CD4-positive, alpha-beta T cell treated with Interleukin-6 for 4 hours (primary cell): ENCODE results near the gene AGXT2.
"Not testable (repeated sequence)": the region's sequence is repeated elsewhere in the genome, so short reads cannot be mapped to it uniquely, and the experiment has no call there.

Source experiments
- DNase-seq: peaks from one replicate; pipeline ENCODE4 v3.0.0-alpha.2; 2020; ENCODE audit warnings: mixed read lengths

Gene AGXT2

DNA sequence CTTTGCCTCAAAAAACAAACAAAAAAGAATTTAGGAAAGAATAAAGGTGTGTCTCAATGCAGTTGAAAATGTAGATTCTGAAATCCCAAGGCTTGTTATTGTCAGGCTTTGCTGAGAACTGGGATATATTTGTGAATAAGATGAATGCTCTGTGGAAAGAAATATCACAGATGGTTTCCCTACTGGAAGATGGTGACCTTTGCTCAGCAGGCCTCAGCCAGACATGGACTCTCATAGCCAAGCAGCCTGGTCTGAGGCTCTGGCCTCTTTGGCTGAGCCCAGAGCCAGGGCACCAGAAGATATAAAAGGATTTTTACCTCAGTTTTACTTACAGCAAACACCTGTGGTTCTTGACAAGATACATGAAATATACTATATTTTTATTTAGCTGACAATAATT is 37.1 kb downstream of the AGXT2 start:
- DNase-seq: no peak

DNA sequence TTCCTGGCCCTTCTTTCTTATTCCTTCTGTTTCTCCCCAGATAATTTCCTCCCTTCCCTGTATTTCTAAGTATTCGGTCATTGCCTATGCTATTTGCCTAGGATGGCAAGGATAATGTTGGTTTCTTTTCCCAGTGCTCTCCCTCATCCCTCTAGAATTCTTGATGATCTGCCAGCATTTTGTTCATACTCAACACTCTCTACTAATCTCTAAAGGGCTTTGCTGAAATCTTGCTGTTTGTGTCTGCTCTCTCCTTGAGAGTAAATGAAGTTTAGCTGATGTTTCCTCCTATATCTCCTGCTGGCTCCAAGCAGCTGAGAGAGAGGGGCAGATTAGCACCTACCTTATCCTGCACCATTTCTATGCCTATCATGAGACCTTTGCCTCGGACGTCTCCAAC is 38.1 kb downstream of the AGXT2 start:
- DNase-seq: no peak

DNA sequence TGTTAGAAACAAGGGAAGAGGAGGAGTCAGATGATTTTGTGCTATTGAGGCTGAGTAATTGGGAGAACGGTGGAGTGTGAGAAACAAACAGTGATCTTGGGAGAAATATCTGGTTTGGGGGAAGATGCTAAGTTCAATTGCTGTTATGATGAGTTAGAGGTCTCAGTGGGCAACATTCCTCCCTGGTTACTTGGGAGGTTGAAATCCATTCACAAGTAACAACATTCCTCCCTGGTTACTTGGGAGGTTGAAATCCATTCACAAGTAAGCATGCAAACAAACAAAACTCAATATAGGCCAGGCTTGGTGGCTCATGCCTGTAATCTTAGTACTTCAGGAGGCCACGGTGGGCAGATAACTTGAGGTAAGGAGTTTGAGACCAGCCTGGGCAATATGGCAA is 38.7 kb downstream of the AGXT2 start:
- DNase-seq: no peak

DNA sequence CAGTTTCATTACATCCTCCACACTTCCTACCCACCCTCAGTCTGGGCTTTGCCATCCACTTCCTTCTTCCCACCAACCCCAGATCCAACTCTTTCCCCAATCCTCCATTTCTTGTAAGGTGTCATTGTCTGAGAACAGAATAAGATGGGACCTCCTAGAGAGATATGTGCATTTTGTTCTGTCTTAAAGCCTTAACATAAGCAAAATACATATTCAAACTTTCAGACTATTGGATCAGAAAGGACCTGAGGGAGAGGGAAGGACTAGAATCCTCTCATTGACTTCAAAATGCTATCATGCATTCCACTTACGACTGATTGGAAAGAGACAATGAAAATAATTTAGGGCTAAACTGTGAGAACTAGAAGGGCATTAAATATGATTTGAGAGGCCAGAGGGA is 43.0 kb downstream of the AGXT2 start:
- DNase-seq: no peak

DNA sequence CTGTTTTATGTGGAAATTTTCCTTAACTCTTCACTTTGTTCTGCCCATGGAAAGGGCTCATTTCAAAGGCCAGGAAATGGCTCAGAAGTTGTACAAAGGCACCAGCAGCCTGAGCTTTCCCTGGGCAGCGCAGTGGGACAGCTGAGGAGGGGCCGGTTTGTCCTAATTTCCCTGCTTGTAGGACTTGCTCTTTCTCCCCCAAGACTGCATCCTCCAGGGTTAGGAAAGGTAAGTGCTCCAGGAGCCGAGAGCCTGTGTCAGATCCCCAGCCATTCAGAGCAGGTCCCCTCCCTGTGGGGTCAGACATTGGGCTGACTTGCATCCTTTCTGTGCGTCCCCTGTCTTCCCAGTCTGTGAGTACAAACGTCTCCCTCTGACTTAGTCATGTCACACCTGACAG is 43.5 kb downstream of the AGXT2 start:
- no peak for DNase-seq

DNA sequence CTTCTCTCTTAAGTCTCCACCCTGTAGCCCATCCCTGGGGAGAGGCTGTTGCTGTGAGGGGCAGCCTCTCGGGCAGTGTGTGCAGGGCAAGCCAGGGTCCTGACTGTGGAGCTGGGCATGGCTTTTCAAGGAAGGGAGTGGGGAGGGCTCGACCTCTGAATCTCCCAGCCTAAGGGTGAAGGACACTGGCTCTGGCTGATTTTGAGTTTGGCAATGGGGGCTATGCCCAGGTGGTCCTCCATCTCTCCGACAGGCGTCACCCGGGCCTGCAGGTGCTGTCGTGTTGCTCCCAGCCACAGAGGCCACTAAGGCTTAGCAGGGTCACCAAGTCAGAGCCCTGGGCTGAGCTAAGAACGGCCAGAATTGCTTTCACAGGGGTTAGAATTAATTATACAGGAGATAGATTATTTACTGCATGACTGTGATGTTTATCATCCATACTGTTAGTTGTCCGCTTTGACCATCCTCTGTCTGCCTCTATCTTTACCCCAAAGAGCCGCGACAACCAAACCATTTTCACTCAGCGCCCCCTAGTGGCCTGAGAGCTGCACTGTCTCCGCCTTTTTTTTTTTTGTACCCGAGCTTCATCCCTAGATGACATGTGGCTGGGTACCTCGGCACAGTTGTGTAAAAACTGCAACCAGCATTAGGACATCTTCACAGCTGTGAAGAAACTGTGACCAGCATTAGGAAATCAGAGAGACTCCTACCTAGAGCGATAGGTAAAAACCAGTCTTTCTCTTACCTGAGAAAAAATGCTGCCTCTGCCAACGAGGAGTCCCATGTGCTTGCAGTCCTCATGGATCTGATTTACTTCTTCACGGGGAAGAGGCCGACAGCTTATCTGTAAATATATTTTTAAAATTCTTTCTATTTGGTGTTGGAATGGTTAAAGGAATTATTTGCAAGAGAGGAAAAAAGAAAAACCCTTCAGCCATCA is 44.5 kb downstream of the AGXT2 start:
- peak; percentile 57 for DNase-seq

DNA sequence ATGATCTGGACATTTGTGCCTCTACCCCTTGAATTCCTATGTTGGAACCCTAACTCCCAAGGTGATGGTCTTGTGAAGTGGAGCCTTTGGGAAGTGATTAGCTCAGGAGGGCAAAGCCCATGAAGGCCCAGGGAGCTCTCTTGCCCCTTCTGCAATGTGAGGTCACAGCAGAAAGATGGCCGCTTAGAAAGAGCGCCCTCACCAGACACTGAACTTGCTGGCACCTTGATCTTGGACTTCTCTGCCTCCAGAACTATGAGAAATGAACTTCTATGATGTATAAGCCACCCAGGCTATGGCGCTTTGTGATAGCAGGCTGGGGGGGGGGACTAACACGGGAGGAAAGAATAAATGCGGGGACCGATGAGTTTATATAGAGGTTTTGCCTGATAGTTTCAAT is 45.3 kb downstream of the AGXT2 start:
- DNase-seq: no peak

DNA sequence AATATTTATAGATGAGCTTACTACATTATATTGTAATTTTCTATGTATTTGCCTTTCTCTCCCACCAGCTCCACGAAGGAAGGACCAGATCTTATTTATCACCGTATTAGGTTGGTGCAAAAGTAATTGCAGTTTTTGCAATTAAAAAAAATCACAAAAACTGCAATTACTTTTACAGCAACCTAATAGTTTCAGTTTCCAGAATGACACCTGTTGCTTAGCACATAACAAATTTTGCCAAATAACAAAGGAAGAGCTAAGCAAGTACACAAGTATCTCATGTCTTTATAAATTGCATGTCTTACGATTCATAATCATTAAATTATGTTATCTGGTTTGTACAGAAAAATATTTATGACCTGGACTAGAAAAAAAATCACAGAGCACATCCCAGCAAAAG is 45.9 kb downstream of the AGXT2 start:
- no peak for DNase-seq

DNA sequence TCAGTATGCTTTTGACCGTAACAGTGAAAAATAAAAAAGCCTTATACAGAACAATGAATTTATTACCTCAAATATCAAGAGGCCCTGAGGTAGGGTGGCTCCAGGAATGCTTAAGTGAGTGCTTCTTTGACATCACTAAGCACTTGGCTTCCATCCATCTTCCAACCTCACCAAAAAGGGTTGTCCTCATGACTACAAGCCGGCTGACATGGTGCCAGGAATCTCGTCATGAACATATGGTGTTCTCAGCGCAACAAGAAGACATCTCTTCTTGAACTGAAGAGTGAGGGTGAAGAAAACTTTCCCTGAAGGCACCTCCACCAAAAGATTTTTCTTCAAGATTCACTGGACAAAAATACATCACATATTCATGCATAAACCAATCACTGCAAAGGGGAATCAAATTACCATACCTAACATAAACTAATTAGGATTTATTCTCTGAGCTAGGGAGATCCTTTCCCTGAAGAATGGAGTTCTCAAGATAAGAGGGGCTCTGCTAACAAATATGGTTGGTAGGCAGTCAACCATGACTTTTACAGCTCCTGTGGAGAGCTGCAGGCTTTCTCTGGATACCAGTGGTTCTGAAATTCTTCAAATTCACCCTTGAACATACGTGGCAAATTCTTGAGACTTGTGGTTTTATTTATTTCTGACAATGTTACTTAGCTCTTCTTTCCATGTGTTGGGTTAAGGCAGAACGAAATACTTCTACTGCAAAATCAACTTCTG is 49.5 kb downstream of the AGXT2 start:
- no peak for DNase-seq

DNA sequence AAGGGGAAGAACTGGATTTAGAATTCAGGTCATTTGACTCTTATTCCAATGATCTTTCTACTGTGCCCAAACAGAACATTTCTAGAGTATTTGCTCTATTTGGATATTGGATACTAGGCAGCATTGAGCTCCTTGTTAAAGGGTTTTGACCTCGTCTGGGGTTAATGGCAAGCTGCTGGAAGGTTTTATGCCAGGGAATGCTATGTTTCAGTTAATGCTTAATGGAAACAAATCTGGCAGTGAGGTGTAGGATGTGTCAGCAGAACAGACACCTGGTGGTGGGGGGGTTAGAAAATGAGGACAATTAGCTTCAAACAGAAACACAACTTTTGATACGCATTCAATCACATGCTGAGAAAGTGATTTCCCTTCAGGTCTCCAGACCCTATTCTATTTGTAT is 51.5 kb downstream of the AGXT2 start:
- no peak for DNase-seq

DNA sequence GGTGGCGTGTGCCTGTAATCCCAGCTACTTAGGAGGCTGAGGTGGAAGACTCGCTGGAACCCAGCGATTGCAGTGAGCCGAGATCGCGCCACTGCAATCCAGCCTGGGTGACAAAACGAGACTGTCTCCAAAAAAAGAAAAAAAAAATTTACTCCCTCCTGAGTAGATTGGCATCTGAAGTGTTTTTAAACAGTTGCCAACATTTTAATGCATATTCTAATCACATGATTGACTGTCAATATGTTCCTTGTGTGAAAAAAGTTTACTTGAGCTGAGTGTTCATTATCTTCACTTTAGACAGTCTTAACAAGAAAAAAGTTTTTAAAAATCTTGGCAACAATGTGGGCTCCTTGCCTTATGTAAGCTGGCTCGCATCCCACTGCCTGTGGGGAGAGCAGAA is 53.8 kb downstream of the AGXT2 start:
- no peak for DNase-seq

DNA sequence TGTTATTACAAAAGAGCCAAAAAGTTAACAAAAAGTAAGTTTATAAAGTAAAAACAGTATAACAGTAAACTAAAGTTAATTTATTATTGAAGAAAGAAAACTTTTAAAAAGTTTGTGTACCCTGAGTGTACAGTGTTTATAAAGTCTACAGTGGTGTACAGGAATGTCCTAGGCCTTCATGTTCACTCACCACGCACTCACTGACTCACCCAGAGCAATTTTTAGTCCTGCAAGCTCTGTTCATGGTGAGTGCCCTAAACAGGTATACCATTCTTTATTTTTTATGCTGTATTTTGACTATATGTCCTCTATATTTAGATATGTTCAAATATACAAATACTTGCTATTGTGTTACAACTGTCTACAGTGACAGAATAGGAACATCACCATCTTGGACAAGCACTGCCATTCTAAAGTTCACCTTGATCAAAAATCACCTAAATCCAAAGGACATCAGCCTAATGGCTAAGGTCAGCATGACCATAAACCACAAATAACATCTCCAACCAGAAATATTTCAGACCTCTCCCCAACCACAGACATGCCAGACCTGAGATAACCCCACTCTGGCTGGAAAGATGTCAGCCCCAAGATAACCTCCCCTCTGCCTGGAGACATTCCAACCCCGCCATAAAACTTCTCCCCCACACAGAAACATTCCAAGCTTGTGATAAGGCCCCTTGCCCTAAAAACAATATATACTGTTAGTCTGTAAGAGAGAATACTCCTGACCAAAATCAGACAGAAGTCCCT is 56.1 kb downstream of the AGXT2 start:
- DNase-seq: no peak

DNA sequence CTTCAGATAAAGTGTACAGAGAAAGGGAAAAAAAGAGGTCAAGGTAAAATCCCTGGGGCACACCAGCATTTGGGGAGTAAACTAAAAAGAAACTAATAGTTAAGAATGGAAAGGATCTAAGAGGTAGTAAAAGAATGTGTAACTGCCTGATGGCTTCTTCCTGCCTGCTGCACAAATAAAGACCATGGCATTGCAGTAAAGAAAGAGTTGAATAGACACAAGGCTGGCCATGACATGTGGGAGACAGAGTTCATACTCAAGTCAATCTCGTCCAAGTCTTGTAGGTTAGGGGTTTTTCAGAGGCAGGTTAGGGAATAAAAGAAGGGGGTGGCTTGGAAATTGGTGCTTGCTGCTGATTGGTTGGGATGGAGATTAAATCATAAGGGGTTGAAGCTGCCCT is 60.8 kb downstream of the AGXT2 start:
- DNase-seq: no peak

DNA sequence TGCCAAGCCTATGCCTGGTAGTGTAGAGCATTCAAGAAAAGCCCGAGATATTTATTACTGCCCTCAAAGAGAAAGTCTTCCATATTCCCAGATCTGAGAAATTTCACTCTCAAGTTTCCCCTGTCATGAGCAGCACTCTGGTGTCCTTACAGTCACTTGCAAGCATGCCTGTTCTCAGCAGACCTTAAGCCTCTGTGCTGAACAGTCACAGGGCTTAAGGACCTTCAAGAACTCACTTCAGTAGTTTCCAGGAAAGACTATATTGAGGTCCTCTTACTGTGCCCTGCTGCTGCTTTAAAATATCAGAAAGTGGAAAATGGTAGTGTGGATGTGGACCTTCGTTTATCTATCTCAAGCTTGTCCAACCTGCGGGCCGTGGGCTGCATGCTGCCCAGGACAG is 64.9 kb downstream of the AGXT2 start:
- no peak for DNase-seq

DNA sequence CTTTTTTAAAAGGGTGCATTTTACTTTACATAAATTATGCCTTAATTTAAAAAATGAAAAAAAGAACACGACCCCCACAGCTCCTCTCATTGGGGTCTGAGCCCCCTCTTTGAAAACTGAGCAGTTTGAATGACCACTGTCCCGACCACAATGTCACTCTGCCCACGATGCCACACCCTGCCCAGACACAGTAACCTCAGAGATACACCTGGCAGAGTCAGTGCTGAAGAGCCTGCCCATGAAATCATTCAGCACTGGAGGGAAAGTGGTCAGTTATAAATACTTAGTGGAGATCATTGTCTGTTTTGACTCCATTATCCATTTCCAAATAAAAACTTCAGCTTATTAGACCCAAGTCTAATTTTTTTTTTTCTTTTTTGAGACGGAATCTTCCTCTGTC is 69.1 kb downstream of the AGXT2 start:
- no peak for DNase-seq

DNA sequence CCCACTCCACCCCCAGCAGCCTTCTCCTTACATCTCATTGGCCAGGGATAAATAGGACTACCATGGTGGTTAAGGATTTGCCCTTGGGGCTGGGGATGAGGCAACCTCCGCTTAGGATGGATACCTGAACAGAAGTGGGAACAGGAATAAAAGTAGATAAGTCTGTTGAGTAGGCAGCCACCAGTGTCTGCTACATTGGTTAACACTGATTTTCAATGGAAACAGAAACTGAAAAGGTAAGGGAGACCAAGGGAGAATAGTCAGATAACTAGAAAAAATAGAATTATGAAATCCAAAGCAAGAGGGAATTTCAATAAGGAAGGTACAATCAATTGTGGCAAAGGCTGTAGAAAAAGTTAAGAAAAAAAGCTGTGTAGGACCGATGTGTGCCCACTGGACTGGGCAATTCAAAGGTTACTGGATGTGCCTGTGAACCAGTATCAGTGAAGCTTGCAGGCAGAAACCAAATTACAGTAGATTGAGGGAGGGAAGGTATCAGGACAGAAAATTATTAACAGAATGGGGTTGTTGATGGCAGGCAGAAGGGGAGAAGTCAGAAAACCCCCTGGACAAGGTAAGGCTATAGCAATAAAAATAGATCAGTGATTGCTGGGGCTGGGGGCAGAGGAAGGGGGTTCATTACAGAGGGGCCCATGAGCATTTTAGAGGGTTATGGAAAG is 69.7 kb downstream of the AGXT2 start:
- DNase-seq: no peak

DNA sequence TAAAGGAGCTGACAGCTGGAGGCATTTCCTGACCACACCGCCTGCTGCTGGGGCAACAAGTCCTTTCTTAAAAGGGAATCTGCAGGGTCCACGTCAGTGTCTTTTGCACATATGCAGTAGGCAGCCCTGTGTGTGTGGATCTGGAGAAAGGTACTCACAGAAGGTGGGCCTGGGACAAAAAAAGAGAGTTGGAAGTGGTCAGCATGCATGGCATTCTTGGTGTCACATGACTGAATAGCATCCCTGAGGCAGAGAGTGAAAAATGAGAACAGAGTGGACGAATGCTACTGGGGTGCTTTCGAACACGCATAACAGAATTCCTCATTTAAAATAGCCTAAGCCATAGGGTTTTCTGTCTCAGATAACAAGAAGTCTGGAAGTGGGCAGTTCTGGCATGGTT is 71.4 kb downstream of the AGXT2 start:
- no peak for DNase-seq

DNA sequence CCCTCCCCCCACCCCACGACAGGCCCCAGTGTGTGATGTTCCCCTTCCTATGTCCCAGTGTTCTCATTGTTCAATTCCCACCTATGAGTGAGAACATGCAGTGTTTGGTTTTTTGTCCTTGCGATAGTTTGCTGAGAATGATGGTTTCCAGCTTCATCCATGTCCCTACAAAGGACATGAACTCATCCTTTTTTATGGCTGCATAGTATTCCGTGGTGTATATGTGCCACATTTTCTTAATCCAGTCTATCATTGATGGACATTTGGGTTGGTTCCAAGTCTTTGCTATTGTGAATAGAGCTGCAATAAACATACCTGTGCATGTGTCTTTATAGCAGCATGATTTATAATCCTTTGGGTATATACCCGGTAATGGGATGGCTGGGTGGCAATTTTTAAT is 76.1 kb downstream of the AGXT2 start:
- DNase-seq: not testable (repeated sequence)

DNA sequence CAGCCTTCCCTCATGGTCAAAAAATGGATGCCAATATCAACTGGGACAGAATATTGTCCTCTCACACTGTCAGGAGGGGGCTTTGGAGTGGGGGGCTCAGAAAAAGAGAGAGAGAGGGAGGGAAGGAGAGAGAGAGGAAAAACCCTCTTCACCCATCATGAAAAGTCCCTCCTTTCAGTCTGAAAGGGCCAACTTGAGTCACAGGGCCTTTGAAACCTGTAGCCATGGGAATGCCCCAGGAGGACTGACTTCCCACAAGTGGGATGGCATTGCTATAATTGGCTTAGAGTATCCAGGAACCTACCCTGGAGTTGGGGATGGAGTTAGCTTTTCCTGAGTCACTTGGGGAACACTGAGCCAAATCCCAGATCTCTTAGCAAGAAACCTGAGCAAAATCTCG is 77.2 kb downstream of the AGXT2 start:
- no peak for DNase-seq

DNA sequence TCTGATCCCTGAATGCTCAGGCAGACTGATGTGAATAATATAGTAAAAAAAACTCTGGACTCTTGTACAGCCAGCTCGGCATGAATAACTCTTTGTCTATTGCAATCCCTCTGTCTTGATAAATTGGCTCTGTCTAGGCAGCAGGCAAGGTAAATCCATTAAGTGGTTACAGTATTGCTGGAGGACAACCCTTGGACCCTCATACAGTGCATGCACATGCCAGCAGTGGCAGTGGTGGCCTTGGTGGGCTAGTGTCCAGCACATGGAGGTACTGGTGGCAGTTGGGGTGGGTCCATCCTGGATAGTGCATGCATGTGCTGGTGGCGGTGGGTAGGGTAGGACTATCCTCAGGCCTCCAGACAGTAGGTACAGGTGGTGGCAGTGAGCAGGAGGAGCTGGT is 79.5 kb downstream of the AGXT2 start:
- no peak for DNase-seq

DNA sequence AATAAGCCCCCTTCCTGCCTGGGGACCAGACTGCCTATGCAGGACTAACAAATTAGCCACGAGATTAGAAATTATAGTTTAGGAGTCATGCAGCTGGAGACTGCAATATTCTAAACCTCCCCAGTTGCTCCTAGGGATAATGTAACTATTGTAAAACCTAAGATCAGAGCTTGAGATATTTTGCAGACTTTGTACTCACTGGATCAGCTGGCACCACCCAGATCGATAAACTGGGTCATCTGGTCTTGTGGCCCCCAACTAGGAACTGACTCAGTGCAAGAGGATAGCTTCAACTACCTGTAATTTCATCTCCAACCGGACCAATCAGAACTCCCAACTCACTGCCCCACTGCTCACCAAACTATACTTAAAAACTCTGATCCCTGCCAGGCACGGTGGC is 80.2 kb downstream of the AGXT2 start:
- no peak for DNase-seq

DNA sequence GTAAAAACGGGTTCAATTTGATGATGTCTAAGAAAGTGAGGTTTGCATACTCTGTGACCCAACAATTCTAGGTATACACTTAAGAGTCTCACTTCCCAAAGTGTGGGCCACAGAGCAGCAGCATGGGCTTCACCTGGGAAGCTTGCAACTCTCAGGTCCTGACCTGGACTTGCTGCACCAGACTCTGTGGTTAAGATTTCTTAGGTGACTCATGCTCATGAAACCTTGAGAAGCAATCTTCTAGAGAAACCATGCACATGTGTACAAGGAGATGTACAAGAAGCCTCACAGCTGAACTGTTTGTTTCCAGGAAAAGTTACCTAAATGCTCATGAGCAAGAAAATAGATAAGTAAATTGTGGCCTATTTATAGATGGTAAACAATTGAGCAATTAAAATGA is 88.4 kb downstream of the AGXT2 start:
- DNase-seq: no peak
